BE2C (cell line): Measurements from ENCODE around the gene MYH2.
"Not testable (repeated sequence)": the region's sequence is repeated elsewhere in the genome, so short reads cannot be mapped to it uniquely, and the experiment has no call there.

Experiments used
- DNase-seq: peaks from one replicate; pipeline ENCODE4 v3.0.0-alpha.2; 2020
- H3K27me3 ChIP-seq: fragments of 250-450 bp; sonication (Bioruptor Pico); 2 replicates; pipeline ENCODE4 v1.5.1; 2020; ENCODE audit warnings: mild to moderate bottlenecking
- H3K36me3 ChIP-seq: fragments of 250-450 bp; sonication (Bioruptor Pico); 2 replicates; pipeline ENCODE4 v1.5.1; 2020; ENCODE audit warnings: mild to moderate bottlenecking
- H3K4me1 ChIP-seq: fragments of 250-450 bp; sonication (Bioruptor Pico); 2 replicates; pipeline ENCODE4 v1.5.1; 2020
- H3K4me3 ChIP-seq: 2 replicates; pipeline ENCODE4 v1.5.1; 2011; ENCODE audit warnings: low read depth, low read length
- H3K9me3 ChIP-seq: fragments of 250-450 bp; sonication (Bioruptor Pico); 2 replicates; pipeline ENCODE4 v1.5.1; 2020
- TF ChIP-seq, protein P1 (sequence below): IDR thresholded peaks from 2 replicates; pipeline ENCODE4 v1.5.1; 2012; ENCODE audit warnings: mild to moderate bottlenecking, low read depth, low read length

Gene MYH2

DNA sequence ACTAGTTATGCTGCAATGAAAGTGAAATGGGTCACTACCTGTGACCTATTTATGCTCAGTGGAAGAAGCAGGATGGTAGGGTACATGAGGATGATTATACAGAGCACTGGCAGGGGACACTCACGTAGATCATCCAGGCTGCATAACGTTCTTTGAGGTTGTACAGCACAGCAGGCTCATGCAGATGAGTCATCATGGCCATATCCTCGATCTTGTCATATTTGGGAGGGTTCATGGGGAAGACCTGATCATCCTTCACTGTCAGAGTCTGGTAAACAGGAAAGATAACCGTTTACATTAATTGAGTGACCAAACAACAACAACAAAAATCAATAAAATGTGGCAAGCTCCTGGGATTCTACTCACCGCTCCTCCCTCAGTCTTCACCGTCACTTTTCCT lies 2.1 kb downstream of the MYH2 start:
- Histone ChIP-seq H3K4me3 (no peak overlapping the region), H3K9me3 (no peaks in the 10 kb centered on the region), H3K4me1 (no peaks in the 10 kb centered on the region), H3K36me3 (no peaks in the 10 kb centered on the region), H3K27me3 (no peaks in the 10 kb centered on the region)
- TF ChIP-seq, protein P1, sequence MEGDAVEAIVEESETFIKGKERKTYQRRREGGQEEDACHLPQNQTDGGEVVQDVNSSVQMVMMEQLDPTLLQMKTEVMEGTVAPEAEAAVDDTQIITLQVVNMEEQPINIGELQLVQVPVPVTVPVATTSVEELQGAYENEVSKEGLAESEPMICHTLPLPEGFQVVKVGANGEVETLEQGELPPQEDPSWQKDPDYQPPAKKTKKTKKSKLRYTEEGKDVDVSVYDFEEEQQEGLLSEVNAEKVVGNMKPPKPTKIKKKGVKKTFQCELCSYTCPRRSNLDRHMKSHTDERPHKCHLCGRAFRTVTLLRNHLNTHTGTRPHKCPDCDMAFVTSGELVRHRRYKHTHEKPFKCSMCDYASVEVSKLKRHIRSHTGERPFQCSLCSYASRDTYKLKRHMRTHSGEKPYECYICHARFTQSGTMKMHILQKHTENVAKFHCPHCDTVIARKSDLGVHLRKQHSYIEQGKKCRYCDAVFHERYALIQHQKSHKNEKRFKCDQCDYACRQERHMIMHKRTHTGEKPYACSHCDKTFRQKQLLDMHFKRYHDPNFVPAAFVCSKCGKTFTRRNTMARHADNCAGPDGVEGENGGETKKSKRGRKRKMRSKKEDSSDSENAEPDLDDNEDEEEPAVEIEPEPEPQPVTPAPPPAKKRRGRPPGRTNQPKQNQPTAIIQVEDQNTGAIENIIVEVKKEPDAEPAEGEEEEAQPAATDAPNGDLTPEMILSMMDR = no peak
- DNase-seq = no peak

DNA sequence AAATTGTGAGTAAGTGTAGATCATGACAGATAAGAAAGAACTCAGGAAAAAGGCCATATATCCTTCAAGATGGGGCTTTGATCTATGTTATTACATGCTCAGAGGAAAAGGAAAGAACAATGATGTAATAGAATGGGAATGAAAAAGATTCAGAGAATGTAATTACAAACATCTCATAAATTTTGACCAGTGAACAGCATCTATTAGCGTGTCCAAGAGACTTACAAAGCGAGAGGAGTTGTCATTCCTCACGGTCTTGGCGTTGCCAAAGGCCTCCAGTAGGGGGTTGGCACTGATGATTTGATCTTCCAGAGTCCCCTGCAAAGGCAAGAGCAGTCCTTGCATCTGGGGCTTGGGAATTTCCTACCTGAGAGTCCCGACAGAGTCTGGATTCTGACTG lies 6.0 kb downstream of the MYH2 start:
- not testable (repeated sequence) for H3K36me3 ChIP-seq, H3K4me1 ChIP-seq, H3K9me3 ChIP-seq, H3K27me3 ChIP-seq, H3K4me3 ChIP-seq, DNase-seq

DNA sequence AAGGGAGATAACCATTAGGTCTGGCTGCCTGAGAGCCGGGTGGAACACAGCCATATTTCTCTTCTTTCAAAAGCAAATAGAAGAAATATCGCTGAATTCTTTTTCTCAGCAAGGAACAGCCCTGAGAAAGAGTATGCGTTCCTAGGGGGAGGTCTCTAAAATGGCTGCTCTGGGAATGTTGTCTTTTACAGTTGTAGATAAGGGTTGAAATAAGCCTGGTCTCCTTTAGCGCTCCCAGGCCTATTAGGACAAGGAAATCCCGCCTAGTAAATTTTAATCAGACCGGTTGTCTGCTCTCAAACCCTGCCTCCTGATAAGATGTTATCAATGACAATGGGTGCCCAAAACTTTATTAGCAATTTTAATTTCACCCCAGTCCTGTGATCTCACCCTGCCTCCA lies 8.3 kb downstream of the MYH2 start:
- not testable (repeated sequence) for H3K27me3 ChIP-seq, H3K36me3 ChIP-seq, H3K9me3 ChIP-seq, H3K4me1 ChIP-seq, DNase-seq, H3K4me3 ChIP-seq

DNA sequence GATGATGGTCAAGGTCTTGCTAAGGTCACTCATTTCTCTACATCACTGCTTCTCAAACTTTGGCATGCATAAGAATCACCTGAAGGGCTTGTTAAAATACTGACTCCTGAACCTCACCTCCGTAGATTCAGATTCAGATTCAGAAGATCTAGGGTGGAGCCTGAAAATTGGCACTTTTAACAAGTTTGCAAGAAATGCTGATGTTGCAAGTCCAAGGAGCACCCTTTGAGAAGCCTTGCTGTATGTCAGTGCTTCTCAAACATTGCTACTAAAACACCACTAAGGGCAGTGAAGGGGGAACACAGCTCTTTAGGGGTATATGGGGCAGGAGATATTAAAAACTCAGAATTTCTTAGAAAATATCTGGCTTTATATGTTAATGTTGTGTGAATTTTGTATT lies 17.4 kb downstream of the MYH2 start:
- DNase-seq = no peak
- H3K4me3 ChIP-seq = no peak overlapping the region
- H3K36me3 ChIP-seq = no peaks in the 10 kb centered on the region
- H3K27me3 ChIP-seq = no peaks in the 10 kb centered on the region
- H3K4me1 ChIP-seq = no peaks in the 10 kb centered on the region
- TF ChIP-seq, protein P1 = no peak
- H3K9me3 ChIP-seq = no peaks in the 10 kb centered on the region

DNA sequence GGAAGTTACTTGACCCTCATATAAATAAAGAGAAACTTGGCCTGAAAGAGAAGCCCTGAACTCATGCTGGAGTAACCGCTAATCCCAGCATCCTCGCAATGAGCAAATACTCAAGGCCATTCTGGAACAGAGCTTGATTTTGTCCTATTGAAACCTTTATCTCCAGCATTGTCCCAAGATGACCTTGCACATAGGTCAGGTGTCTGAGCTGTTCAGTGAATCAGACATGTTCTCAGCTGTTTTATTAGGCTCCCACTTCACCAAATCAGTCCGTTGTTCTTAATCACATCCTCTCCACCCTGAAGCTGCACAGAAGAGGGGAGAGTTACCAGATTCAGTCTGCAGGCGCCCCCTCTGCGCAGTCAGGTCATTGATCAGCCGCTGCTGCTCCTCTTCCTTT lies 22.0 kb downstream of the MYH2 start:
- no peaks in the 10 kb centered on the region for H3K36me3 ChIP-seq
- H3K9me3 ChIP-seq = no peaks in the 10 kb centered on the region
- H3K27me3 ChIP-seq = no peaks in the 10 kb centered on the region
- H3K4me3 ChIP-seq = no peak overlapping the region
- TF ChIP-seq, protein P1 = no peak
- DNase-seq = no peak
- no peaks in the 10 kb centered on the region for H3K4me1 ChIP-seq

DNA sequence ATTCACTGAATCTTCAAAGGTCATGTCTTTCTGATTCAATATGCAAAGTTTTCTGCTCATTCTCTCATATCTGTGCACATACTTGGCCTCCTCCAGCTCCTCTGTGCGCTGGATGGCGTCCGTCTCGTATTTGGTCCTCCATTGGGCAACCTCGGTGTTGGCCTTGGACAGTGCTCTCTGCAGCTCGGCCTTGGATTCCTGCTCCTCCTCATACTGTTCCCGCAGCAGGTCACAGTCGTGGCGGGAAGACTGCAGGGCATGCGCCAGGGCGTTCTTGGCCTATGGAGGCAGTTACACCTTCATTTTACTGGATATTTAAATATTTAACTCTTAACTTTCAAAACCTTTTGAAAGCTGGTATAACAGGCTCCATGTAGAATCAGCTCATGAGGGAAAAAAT lies 22.9 kb downstream of the MYH2 start:
- Histone ChIP-seq H3K4me1 (no peaks in the 10 kb centered on the region), H3K27me3 (no peaks in the 10 kb centered on the region), H3K36me3 (no peaks in the 10 kb centered on the region), H3K4me3 (no peak overlapping the region), H3K9me3 (no peaks in the 10 kb centered on the region)
- no peak for DNase-seq
- TF ChIP-seq, protein P1 = no peak

DNA sequence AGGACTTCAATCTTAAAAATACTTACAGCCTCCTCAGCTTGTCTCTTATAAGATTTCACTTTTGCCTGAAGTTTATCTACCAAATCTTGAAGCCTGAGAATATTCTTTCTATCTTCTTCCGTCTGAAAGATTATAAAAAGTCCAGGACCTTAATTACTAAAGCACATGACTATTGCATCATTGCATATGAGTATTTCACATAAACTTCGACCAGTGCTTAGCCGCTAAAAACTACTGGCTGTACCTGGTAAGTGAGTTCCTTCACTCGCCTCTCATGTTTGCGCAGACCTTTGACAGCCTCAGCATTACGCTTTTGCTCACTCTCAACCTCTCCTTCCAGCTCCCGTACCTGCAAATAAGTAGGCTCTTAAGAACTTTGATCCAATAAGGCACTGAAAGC lies 26.4 kb downstream of the MYH2 start:
- no peaks in the 10 kb centered on the region for H3K27me3 ChIP-seq
- no peak overlapping the region for H3K4me3 ChIP-seq
- no peaks in the 10 kb centered on the region for H3K36me3 ChIP-seq
- TF ChIP-seq, protein P1 = no peak
- H3K4me1 ChIP-seq = no peaks in the 10 kb centered on the region
- DNase-seq = no peak
- no peaks in the 10 kb centered on the region for H3K9me3 ChIP-seq
